ENCODE results near the gene HPSE.

The HPSE gene

DNA sequence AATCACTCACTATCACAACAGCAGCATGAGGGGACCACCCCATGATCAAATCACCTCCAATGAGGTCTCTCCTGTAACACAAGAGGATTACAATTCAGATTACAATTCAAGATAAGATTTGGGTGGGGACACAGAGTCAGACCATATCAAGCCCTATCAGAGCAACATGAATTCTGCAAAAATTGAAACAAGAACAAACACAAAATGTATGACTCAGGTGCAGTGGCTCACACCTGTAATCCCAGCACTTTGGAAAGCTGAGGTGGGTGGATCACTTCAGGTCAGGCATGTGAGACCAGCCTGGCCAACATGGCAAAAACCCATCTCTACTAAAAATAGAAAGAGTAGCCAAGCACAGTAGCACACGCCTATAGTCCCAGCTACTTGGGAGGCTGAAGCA is 13.4 kb upstream of the HPSE start:
- Histone ChIP-seq H2BK120ac (ENCODE audit: insufficient read depth, low read length, poor library complexity) (no peak overlapping the region), H3K79me1 (ENCODE audit: low read length) (no peaks in the 10 kb centered on the region), H3K18ac (ENCODE audit: low read length) (no peak overlapping the region), H2BK5ac (ENCODE audit: low read depth, low read length, poor library complexity) (no peak overlapping the region), H3K9me3 (ENCODE audit: insufficient read depth, low read depth, low read length) (peaks cover 7% of the 10 kb centered on the region), H3K4me3 (ENCODE audit: low read depth, low read length) (no peak overlapping the region), H3K4ac (ENCODE audit: low read depth, low read length) (no peak overlapping the region), H4K8ac (ENCODE audit: low read depth, low read length) (no peak overlapping the region), H2BK12ac (ENCODE audit: low read length) (no peak overlapping the region), H3K4me1 (ENCODE audit: control insufficient read depth in 1 of 2, insufficient read depth in 2 of 2, low read length in 2 of 2) (no peaks in the 10 kb centered on the region), H3K27me3 (ENCODE audit: insufficient read depth, low read length) (no peaks in the 10 kb centered on the region), H4K91ac (ENCODE audit: low read depth, low read length) (no peak overlapping the region), H4K12ac (ENCODE audit: low read depth, low read length) (no peak overlapping the region), H3K36me3 (ENCODE audit: control insufficient read depth in 1 of 2, insufficient read depth in 2 of 2, low read length in 2 of 2) (no peaks in the 10 kb centered on the region), H3K79me2 (ENCODE audit: control insufficient read depth, insufficient read depth, low read length, poor library complexity) (no peaks in the 10 kb centered on the region), H3K9ac (ENCODE audit: low read length) (no peak overlapping the region), H3K27ac (ENCODE audit: low read depth, low read length) (no peak overlapping the region), H3K4me2 (ENCODE audit: low read length) (no peak overlapping the region), H3K14ac (ENCODE audit: low read length) (no peak overlapping the region), H2AK5ac (ENCODE audit: low read length) (no peak overlapping the region), H3K23ac (ENCODE audit: low read length) (no peak overlapping the region), H2AFZ (ENCODE audit: insufficient read depth, low read length, poor library complexity) (no peak overlapping the region)
- WGBS (ENCODE audit: extremely low coverage, insufficient coverage, insufficient read length), result no CpG with 5 or more reads among the region's 1 CpG
- DNase-seq, result no peak

- WGBS (ENCODE audit: extremely low coverage, insufficient coverage, insufficient read length), result no CpG with 5 or more reads among the region's 3 CpGs
- no peak overlapping the region for H2AK5ac ChIP-seq (ENCODE audit: low read length)
- H3K9ac ChIP-seq (ENCODE audit: low read length), result no peak overlapping the region
- H2BK12ac ChIP-seq (ENCODE audit: low read length), result no peak overlapping the region
- no peak overlapping the region for H3K14ac ChIP-seq (ENCODE audit: low read length)
- no peak overlapping the region for H4K8ac ChIP-seq (ENCODE audit: low read depth, low read length)
- H3K9me3 ChIP-seq (ENCODE audit: insufficient read depth, low read depth, low read length), result peaks cover 5% of the 10 kb centered on the region
- H3K79me2 ChIP-seq (ENCODE audit: control insufficient read depth, insufficient read depth, low read length, poor library complexity), result no peaks in the 10 kb centered on the region
- no peak overlapping the region for H3K4ac ChIP-seq (ENCODE audit: low read depth, low read length)
- H3K27me3 ChIP-seq (ENCODE audit: insufficient read depth, low read length), result no peaks in the 10 kb centered on the region
- H2AFZ ChIP-seq (ENCODE audit: insufficient read depth, low read length, poor library complexity), result no peak overlapping the region
- H3K79me1 ChIP-seq (ENCODE audit: low read length), result no peaks in the 10 kb centered on the region
- H3K23ac ChIP-seq (ENCODE audit: low read length), result no peak overlapping the region
- no peak overlapping the region for H4K12ac ChIP-seq (ENCODE audit: low read depth, low read length)
- H3K4me3 ChIP-seq (ENCODE audit: low read depth, low read length), result no peak overlapping the region
- no peak for DNase-seq
- no peaks in the 10 kb centered on the region for H3K4me1 ChIP-seq (ENCODE audit: control insufficient read depth in 1 of 2, insufficient read depth in 2 of 2, low read length in 2 of 2)
- no peak overlapping the region for H2BK5ac ChIP-seq (ENCODE audit: low read depth, low read length, poor library complexity)
- no peaks in the 10 kb centered on the region for H3K36me3 ChIP-seq (ENCODE audit: control insufficient read depth in 1 of 2, insufficient read depth in 2 of 2, low read length in 2 of 2)
- H2BK120ac ChIP-seq (ENCODE audit: insufficient read depth, low read length, poor library complexity), result no peak overlapping the region
- no peak overlapping the region for H3K27ac ChIP-seq (ENCODE audit: low read depth, low read length)
- no peak overlapping the region for H3K4me2 ChIP-seq (ENCODE audit: low read length)
- H4K91ac ChIP-seq (ENCODE audit: low read depth, low read length), result no peak overlapping the region
- no peak overlapping the region for H3K18ac ChIP-seq (ENCODE audit: low read length)
Observed at GRCh38 chr4:83342476-83342875, 7.8 kb upstream of the HPSE start.

GRCh38 chr4:83340692-83341343 is 6.2 kb upstream of the HPSE start:
- Histone ChIP-seq H3K79me2 (ENCODE audit: control insufficient read depth, insufficient read depth, low read length, poor library complexity) (no peaks in the 10 kb centered on the region), H2AK5ac (ENCODE audit: low read length) (no peak overlapping the region), H4K8ac (ENCODE audit: low read depth, low read length) (no peak overlapping the region), H3K18ac (ENCODE audit: low read length) (no peak overlapping the region), H3K4me3 (ENCODE audit: low read depth, low read length) (no peak overlapping the region), H4K12ac (ENCODE audit: low read depth, low read length) (no peak overlapping the region), H4K91ac (ENCODE audit: low read depth, low read length) (no peak overlapping the region), H3K4me2 (ENCODE audit: low read length) (no peak overlapping the region), H3K36me3 (ENCODE audit: control insufficient read depth in 1 of 2, insufficient read depth in 2 of 2, low read length in 2 of 2) (no peaks in the 10 kb centered on the region), H2BK120ac (ENCODE audit: insufficient read depth, low read length, poor library complexity) (no peak overlapping the region), H3K27me3 (ENCODE audit: insufficient read depth, low read length) (no peaks in the 10 kb centered on the region), H2BK12ac (ENCODE audit: low read length) (no peak overlapping the region), H3K23ac (ENCODE audit: low read length) (no peak overlapping the region), H2BK5ac (ENCODE audit: low read depth, low read length, poor library complexity) (no peak overlapping the region), H3K27ac (ENCODE audit: low read depth, low read length) (no peak overlapping the region), H3K79me1 (ENCODE audit: low read length) (no peaks in the 10 kb centered on the region), H3K4me1 (ENCODE audit: control insufficient read depth in 1 of 2, insufficient read depth in 2 of 2, low read length in 2 of 2) (no peaks in the 10 kb centered on the region), H3K9ac (ENCODE audit: low read length) (no peak overlapping the region), H3K14ac (ENCODE audit: low read length) (no peak overlapping the region), H2AFZ (ENCODE audit: insufficient read depth, low read length, poor library complexity) (no peak overlapping the region), H3K4ac (ENCODE audit: low read depth, low read length) (no peak overlapping the region), H3K9me3 (ENCODE audit: insufficient read depth, low read depth, low read length) (no peaks in the 10 kb centered on the region)
- WGBS (ENCODE audit: extremely low coverage, insufficient coverage, insufficient read length), result no CpG with 5 or more reads among the region's 2 CpGs
- DNase-seq, result no peak

- no peak overlapping the region for H2AFZ ChIP-seq (ENCODE audit: insufficient read depth, low read length, poor library complexity)
- no peak for DNase-seq
- H3K4me2 ChIP-seq (ENCODE audit: low read length), result no peak overlapping the region
- H3K79me2 ChIP-seq (ENCODE audit: control insufficient read depth, insufficient read depth, low read length, poor library complexity), result no peaks in the 10 kb centered on the region
- no peaks in the 10 kb centered on the region for H3K36me3 ChIP-seq (ENCODE audit: control insufficient read depth in 1 of 2, insufficient read depth in 2 of 2, low read length in 2 of 2)
- no peak overlapping the region for H4K8ac ChIP-seq (ENCODE audit: low read depth, low read length)
- no peak overlapping the region for H3K23ac ChIP-seq (ENCODE audit: low read length)
- no peak overlapping the region for H2BK12ac ChIP-seq (ENCODE audit: low read length)
- H3K14ac ChIP-seq (ENCODE audit: low read length), result no peak overlapping the region
- no peak overlapping the region for H3K4me3 ChIP-seq (ENCODE audit: low read depth, low read length)
- no peak overlapping the region for H4K12ac ChIP-seq (ENCODE audit: low read depth, low read length)
- no peaks in the 10 kb centered on the region for H3K4me1 ChIP-seq (ENCODE audit: control insufficient read depth in 1 of 2, insufficient read depth in 2 of 2, low read length in 2 of 2)
- no peaks in the 10 kb centered on the region for H3K79me1 ChIP-seq (ENCODE audit: low read length)
- WGBS (ENCODE audit: extremely low coverage, insufficient coverage, insufficient read length), result no CpG with 5 or more reads among the region's 6 CpGs
- no peak overlapping the region for H3K9ac ChIP-seq (ENCODE audit: low read length)
- no peak overlapping the region for H4K91ac ChIP-seq (ENCODE audit: low read depth, low read length)
- H2BK120ac ChIP-seq (ENCODE audit: insufficient read depth, low read length, poor library complexity), result no peak overlapping the region
- peaks cover 4% of the 10 kb centered on the region for H3K27me3 ChIP-seq (ENCODE audit: insufficient read depth, low read length)
- no peak overlapping the region for H2BK5ac ChIP-seq (ENCODE audit: low read depth, low read length, poor library complexity)
- no peaks in the 10 kb centered on the region for H3K9me3 ChIP-seq (ENCODE audit: insufficient read depth, low read depth, low read length)
- no peak overlapping the region for H3K18ac ChIP-seq (ENCODE audit: low read length)
- H3K4ac ChIP-seq (ENCODE audit: low read depth, low read length), result no peak overlapping the region
- no peak overlapping the region for H2AK5ac ChIP-seq (ENCODE audit: low read length)
- H3K27ac ChIP-seq (ENCODE audit: low read depth, low read length), result no peak overlapping the region
Observed at GRCh38 chr4:83339573-83339972, 4.9 kb upstream of the HPSE start.

Measured in trophoblast cell (in vitro differentiated cells and primary cell).